K562 (cell line): ENCODE data around the gene MIB2. TPM values are rescaled to one million over a fixed set of nuclear protein-coding genes. Genes with fewer than 3 reads are reported as not detected.

Source experiments
- ARID3B ChIP-seq: fragments of 250-450 bp; sonication (Bioruptor Pico); IDR thresholded peaks from 2 replicates; pipeline ENCODE4 v1.4.0; 2020; ENCODE audit warnings: borderline replicate concordance
- CBFA2T3 ChIP-seq: fragments of 450-650 bp; IDR thresholded peaks from 2 replicates; pipeline ENCODE4 v1.6.1; 2017
- EP400 ChIP-seq: fragments of 450-650 bp; IDR thresholded peaks from 2 replicates; pipeline ENCODE4 v1.6.1; 2017; ENCODE audit warnings: antibody characterized with exemption, mild to moderate bottlenecking, moderate library complexity
- HOXB6 ChIP-seq: fragments of 250-450 bp; sonication (Bioruptor Pico); IDR thresholded peaks from 2 replicates; pipeline ENCODE4 v1.5.1; 2022; ENCODE audit warnings: mild to moderate bottlenecking, borderline replicate concordance
- NFE2 ChIP-seq: IDR thresholded peaks from 2 replicates; pipeline ENCODE4 v1.6.1; 2014; ENCODE audit warnings: antibody characterized with exemption, low read depth
- NR4A1 ChIP-seq, 2 experiments: fragments of 250-450 bp in 1 of 2; fragments of 450-650 bp in 1 of 2; sonication (Bioruptor Pico) in 1 of 2; IDR thresholded peaks; 2 replicates each; pipeline versions ENCODE4 v1.4.0 to v1.6.1; 2016 to 2020; ENCODE audit warnings: mild to moderate bottlenecking in 2 of 2, missing compliant biosample characterization in 1 of 2, missing genetic modification characterization in 1 of 2, moderate library complexity in 1 of 2
- RFX1 ChIP-seq: fragments of 450-650 bp; IDR thresholded peaks from 2 replicates; pipeline ENCODE4 v1.6.1; 2016; ENCODE audit warnings: mild to moderate bottlenecking, moderate library complexity
- SAFB ChIP-seq: fragments of 200-400 bp; formaldehyde crosslinking; IDR thresholded peaks from 2 replicates; pipeline ENCODE4 v1.6.1; 2017; ENCODE audit warnings: low read depth, low read length, borderline replicate concordance
- SMAD1 ChIP-seq: fragments of 150-350 bp; IDR thresholded peaks from 2 replicates; pipeline ENCODE4 v1.6.1; 2014; ENCODE audit warnings: low read length, low read depth; ENCODE audit not compliant: partially characterized antibody
- SMAD3 ChIP-seq: fragments of 450-650 bp; formaldehyde crosslinking; conservative IDR thresholded peaks from 2 replicates; pipeline ENCODE4 v1.4.0; 2020; ENCODE audit warnings: mild to moderate bottlenecking
- SP1 ChIP-seq: sonication (generic); formaldehyde crosslinking; IDR thresholded peaks from 2 replicates; pipeline ENCODE4 v1.8.1; 2022; ENCODE audit warnings: mild to moderate bottlenecking, missing genetic modification reagents
- SRSF1 ChIP-seq: fragments of 200-400 bp; formaldehyde crosslinking; IDR thresholded peaks from 2 replicates; pipeline ENCODE4 v1.6.1; 2017; ENCODE audit warnings: mild to moderate bottlenecking, low read depth, low read length, moderate library complexity
- ZBTB1 ChIP-seq: sonication (generic); formaldehyde crosslinking; IDR thresholded peaks from 2 replicates; pipeline ENCODE4 v1.8.1; 2023; ENCODE audit warnings: missing genetic modification reagents, low read depth, mild to moderate bottlenecking, borderline replicate concordance
- ZBTB26 ChIP-seq: fragments of 450-650 bp; formaldehyde crosslinking; IDR thresholded peaks from 2 replicates; pipeline ENCODE4 v1.4.0; 2022; ENCODE audit warnings: missing genetic modification characterization
- ZKSCAN1 ChIP-seq: fragments of 150-350 bp; IDR thresholded peaks from 2 replicates; pipeline ENCODE4 v1.6.1; 2016; ENCODE audit warnings: low read depth, low read length
- ZNF174 ChIP-seq: fragments of 250-450 bp; sonication (Bioruptor Pico); IDR thresholded peaks from 2 replicates; pipeline ENCODE4 v1.4.0; 2020; ENCODE audit warnings: mild to moderate bottlenecking
- ZNF586 ChIP-seq: fragments of 450-650 bp; formaldehyde crosslinking; conservative IDR thresholded peaks from 2 replicates; pipeline ENCODE4 v1.4.0; 2020; ENCODE audit warnings: mild to moderate bottlenecking, moderate library complexity
- polyA plus RNA-seq, 8 experiments: library from polyadenylated mRNA; depleted of rRNA in 4 of 8; stranded (reverse) in 5 of 8; unstranded in 3 of 8; fragments of >200 nt; fragmentation: Nextera tagmentation in 2 of 8; fragmentation: Illumina TruSeq in 1 of 8; extraction: Ambion mirVana in 2 of 8; extraction: Trizol in 1 of 8; gene quantifications; 2 replicates each; pipeline versions ENCODE4 v1.2.1 to v1.2.3, GENCODE V29; 2011 to 2014; ENCODE audit warnings: inconsistent platforms in 1 of 8, missing spikeins in 1 of 8
- total RNA-seq, 7 experiments: library from RNA; depleted of rRNA in 6 of 7; stranded (reverse); fragments of >200 nt in 6 of 7; fragmentation: Illumina TruSeq in 2 of 7; extraction: Trizol in 2 of 7; gene quantifications; 2 replicates each; pipeline versions ENCODE4 v1.2.1 to v1.2.3, GENCODE V29; 2011 to 2021; ENCODE audit warnings: low replicate concordance in 1 of 7
- TF ChIP-seq, protein P1 (sequence below): sonication (generic); formaldehyde crosslinking; IDR thresholded peaks from 2 replicates; pipeline ENCODE4 v1.8.0; 2022; ENCODE audit warnings: missing genetic modification reagents, mild to moderate bottlenecking, moderate library complexity, borderline replicate concordance
- TF ChIP-seq, protein P2 (sequence below), 2 experiments: fragments of 450-650 bp in 1 of 2; sonication (generic) in 1 of 2; formaldehyde crosslinking in 1 of 2; IDR thresholded peaks in 1 of 2; conservative IDR thresholded peaks in 1 of 2; 2 replicates each; pipeline versions ENCODE4 v1.6.1 to v1.8.1; 2016 to 2023; ENCODE audit warnings: mild to moderate bottlenecking in 2 of 2, moderate library complexity in 2 of 2, inconsistent platforms in 1 of 2, missing genetic modification reagents in 1 of 2
- TF ChIP-seq, protein P3 (sequence below): sonication (generic); formaldehyde crosslinking; IDR thresholded peaks from 2 replicates; pipeline ENCODE4 v1.8.1; 2023; ENCODE audit warnings: mild to moderate bottlenecking, missing genetic modification reagents

The MIB2 gene
- total and polyA plus RNA-seq, 9 of the 15 experiments (the other 6 are each of a cell fraction or from before 2014, with no cell fraction given), result 0.04 to 17.0 (median 4.9) TPM; not detected in 1

- TF ChIP-seq ZBTB26 (CRISPR knock-in tag), result no peak
- no peak for TF ChIP-seq ZNF586 (CRISPR knock-in tag)
- no peak for TF ChIP-seq RFX1
- no peak for TF ChIP-seq SAFB
- no peak for TF ChIP-seq ZBTB1
- no peak for TF ChIP-seq ARID3B
- TF ChIP-seq SRSF1, result no peak
- 0 out of 2 replicates have a peak, but pooled peaks have one; percentile 4 for TF ChIP-seq CBFA2T3
- TF ChIP-seq SP1 (CRISPR knock-in tag), result no peak
- TF ChIP-seq EP400, result no peak
- TF ChIP-seq SMAD1, result no peak
- no peak for TF ChIP-seq NR4A1 (CRISPR knock-in tag; IDR thresholded peaks at IDR 0.05)
- no peak for TF ChIP-seq NR4A1 (tag; IDR thresholded peaks at IDR 0.05)
- TF ChIP-seq SMAD3, result no peak
- no peak for TF ChIP-seq HOXB6 (CRISPR knock-in tag)
- TF ChIP-seq ZNF174 (CRISPR knock-in tag), result no peak
- TF ChIP-seq, protein P1, sequence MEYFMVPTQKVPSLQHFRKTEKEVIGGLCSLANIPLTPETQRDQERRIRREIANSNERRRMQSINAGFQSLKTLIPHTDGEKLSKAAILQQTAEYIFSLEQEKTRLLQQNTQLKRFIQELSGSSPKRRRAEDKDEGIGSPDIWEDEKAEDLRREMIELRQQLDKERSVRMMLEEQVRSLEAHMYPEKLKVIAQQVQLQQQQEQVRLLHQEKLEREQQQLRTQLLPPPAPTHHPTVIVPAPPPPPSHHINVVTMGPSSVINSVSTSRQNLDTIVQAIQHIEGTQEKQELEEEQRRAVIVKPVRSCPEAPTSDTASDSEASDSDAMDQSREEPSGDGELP (CRISPR knock-in tag), result peak; percentile 72; the same call in 1 of the 2 replicates
- TF ChIP-seq, protein P2, sequence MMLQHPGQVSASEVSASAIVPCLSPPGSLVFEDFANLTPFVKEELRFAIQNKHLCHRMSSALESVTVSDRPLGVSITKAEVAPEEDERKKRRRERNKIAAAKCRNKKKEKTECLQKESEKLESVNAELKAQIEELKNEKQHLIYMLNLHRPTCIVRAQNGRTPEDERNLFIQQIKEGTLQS (IDR thresholded peaks at IDR 0.05), result peak; percentile 87
- TF ChIP-seq, protein P2 (CRISPR knock-in tag; conservative IDR thresholded peaks at IDR 0.05), result no peak
- TF ChIP-seq, protein P3, sequence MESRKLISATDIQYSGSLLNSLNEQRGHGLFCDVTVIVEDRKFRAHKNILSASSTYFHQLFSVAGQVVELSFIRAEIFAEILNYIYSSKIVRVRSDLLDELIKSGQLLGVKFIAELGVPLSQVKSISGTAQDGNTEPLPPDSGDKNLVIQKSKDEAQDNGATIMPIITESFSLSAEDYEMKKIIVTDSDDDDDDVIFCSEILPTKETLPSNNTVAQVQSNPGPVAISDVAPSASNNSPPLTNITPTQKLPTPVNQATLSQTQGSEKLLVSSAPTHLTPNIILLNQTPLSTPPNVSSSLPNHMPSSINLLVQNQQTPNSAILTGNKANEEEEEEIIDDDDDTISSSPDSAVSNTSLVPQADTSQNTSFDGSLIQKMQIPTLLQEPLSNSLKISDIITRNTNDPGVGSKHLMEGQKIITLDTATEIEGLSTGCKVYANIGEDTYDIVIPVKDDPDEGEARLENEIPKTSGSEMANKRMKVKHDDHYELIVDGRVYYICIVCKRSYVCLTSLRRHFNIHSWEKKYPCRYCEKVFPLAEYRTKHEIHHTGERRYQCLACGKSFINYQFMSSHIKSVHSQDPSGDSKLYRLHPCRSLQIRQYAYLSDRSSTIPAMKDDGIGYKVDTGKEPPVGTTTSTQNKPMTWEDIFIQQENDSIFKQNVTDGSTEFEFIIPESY (CRISPR knock-in tag), result 0 out of 2 replicates have a peak, but pooled peaks have one; percentile 33
- TF ChIP-seq ZKSCAN1, result no peak
- 0 out of 2 replicates have a peak, but pooled peaks have one; percentile 6 for TF ChIP-seq NFE2
Observed at GRCh38 chr1:1597275-1597930, 17.9 kb upstream of the MIB2 start (continued).
